GM12878 (cell line): ENCODE measurements around the gene PSMA8. TPM values are rescaled to one million over a fixed set of nuclear protein-coding genes. Genes with fewer than 3 reads are reported as not detected.

Source experiments
- ATAC-seq: fragments of 200-7000 bp; cut with Tn5 transposase; 3 replicates; pipeline ENCODE4 v1.9.1; 2020; ENCODE audit warnings: mild to moderate bottlenecking, moderate library complexity
- BruUV-seq: library from RNA; stranded (reverse); fragments of 400-500 nt; replicated peaks from 2 replicates; lab custom pipeline; 2021; lab: Mats Ljungman, UMichigan
- CTCF ChIA-PET: fragments of 300-600 bp; sonication (Branson Sonifier 250); formaldehyde crosslinking; extraction: SDS; loops from one replicate; lab custom pipeline; 2021; ENCODE audit warnings: inconsistent platforms; lab: Yijun Ruan, JAX
- POLR2A ChIA-PET: fragments of 350-600 bp; formaldehyde crosslinking; extraction: SDS; loops from one replicate; lab custom pipeline; 2021; ENCODE audit warnings: inconsistent platforms; lab: Charles Lee
- RAD21 ChIA-PET: fragments of 300-600 bp; sonication (Branson Sonifier 250); formaldehyde crosslinking; loops from one replicate; lab custom pipeline; 2023; ENCODE audit warnings: antibody characterized with exemption; ENCODE audit not compliant: unreplicated experiment; lab: Charles Lee
- SMC1A ChIA-PET: fragments of 300-600 bp; sonication (Branson Sonifier 250); formaldehyde crosslinking; loops from one replicate; lab custom pipeline; 2023; ENCODE audit not compliant: unreplicated experiment, uncharacterized antibody; lab: Charles Lee
- DNase-seq: peaks from one replicate; pipeline ENCODE4 v3.0.0-alpha.2; 2011; ENCODE audit warnings: low read depth, low spot score
- FAIRE-seq: peaks from 3 replicates; lab custom pipeline; 2011; peaks lifted over from hg19 to GRCh38; lab: Jason Lieb, UNC
- H2AFZ ChIP-seq: 2 replicates; pipeline ENCODE4 v1.6.0; 2011; ENCODE audit warnings: low read depth, low read length, control low read depth; ENCODE audit not compliant: control insufficient read depth
- H3K27ac ChIP-seq: 2 replicates; pipeline ENCODE4 v1.5.1; 2011; ENCODE audit warnings: control low read depth; ENCODE audit not compliant: control insufficient read depth, insufficient read depth
- H3K27me3 ChIP-seq, 2 experiments: replicated peaks in 1 of 2; 2 replicates each; pipeline versions ENCODE4 v1.6.0 to v1.6.1; 2011; ENCODE audit warnings: low read length in 1 of 2; ENCODE audit not compliant: control insufficient read depth in 2 of 2, insufficient read depth in 2 of 2
- H3K36me3 ChIP-seq, 2 experiments: 2 replicates each; pipeline ENCODE4 v1.5.1; 2011; ENCODE audit warnings: low read length in 1 of 2; ENCODE audit not compliant: control insufficient read depth in 2 of 2, insufficient read depth in 2 of 2
- H3K4me1 ChIP-seq: 2 replicates; pipeline ENCODE4 v1.6.1; 2011; ENCODE audit warnings: mild to moderate bottlenecking, low read length, moderate library complexity, mixed read lengths; ENCODE audit not compliant: control insufficient read depth, insufficient read depth
- H3K4me2 ChIP-seq: 2 replicates; pipeline ENCODE4 v1.6.0; 2011; ENCODE audit warnings: control low read depth; ENCODE audit not compliant: control insufficient read depth, insufficient read depth
- H3K4me3 ChIP-seq: fragments of 200-600 bp; sonication (generic); 2 replicates; pipeline ENCODE4 v1.5.1; 2016
- H3K79me2 ChIP-seq: 2 replicates; pipeline ENCODE4 v1.6.0; 2011; ENCODE audit warnings: low read length; ENCODE audit not compliant: control insufficient read depth, insufficient read depth
- H3K9ac ChIP-seq: 2 replicates; pipeline ENCODE4 v1.8.0; 2011; ENCODE audit warnings: low read length, control low read depth, mixed read lengths; ENCODE audit not compliant: control insufficient read depth, insufficient read depth
- H3K9me3 ChIP-seq: replicated peaks from 3 replicates; pipeline ENCODE4 v1.5.1; 2011; ENCODE audit warnings: mild to moderate bottlenecking, low read length; ENCODE audit not compliant: control insufficient read depth, insufficient read depth
- H4K20me1 ChIP-seq: 2 replicates; pipeline ENCODE4 v1.6.0; 2011; ENCODE audit not compliant: control insufficient read depth, insufficient read depth
- CHD1 ChIP-seq: IDR thresholded peaks from 2 replicates; pipeline ENCODE4 v1.6.1; 2012; ENCODE audit warnings: low read depth, low read length, improper control_type of control experiment
- KLF5 ChIP-seq: fragments of 450-650 bp; IDR thresholded peaks from 2 replicates; pipeline ENCODE4 v1.6.1; 2014; ENCODE audit warnings: mild to moderate bottlenecking; ENCODE audit not compliant: partially characterized antibody
- MLLT1 ChIP-seq: fragments of 450-650 bp; IDR thresholded peaks from 2 replicates; pipeline ENCODE4 v1.6.1; 2016; ENCODE audit warnings: mild to moderate bottlenecking
- NBN ChIP-seq: fragments of 450-650 bp; IDR thresholded peaks from 2 replicates; pipeline ENCODE4 v1.6.1; 2016
- PAX5 ChIP-seq: IDR thresholded peaks from 2 replicates; pipeline ENCODE4 v1.6.1; 2011; ENCODE audit warnings: low read depth, low read length, borderline replicate concordance
- PML ChIP-seq: IDR thresholded peaks from 2 replicates; pipeline ENCODE4 v1.6.1; 2012; ENCODE audit warnings: low read length, inconsistent platforms
- RBBP5 ChIP-seq: fragments of 200-600 bp; sonication (generic); conservative IDR thresholded peaks from 2 replicates; pipeline ENCODE4 v1.6.1; 2016
- TCF12 ChIP-seq: IDR thresholded peaks from 2 replicates; pipeline ENCODE4 v1.6.1; 2011; ENCODE audit warnings: low read depth, mild to moderate bottlenecking, low read length
- YY1 ChIP-seq: IDR thresholded peaks from 2 replicates; pipeline ENCODE4 v1.6.1; 2011; ENCODE audit warnings: low read depth, mild to moderate bottlenecking, low read length
- ZBED1 ChIP-seq: IDR thresholded peaks from 2 replicates; pipeline ENCODE4 v1.6.1; 2016; ENCODE audit warnings: borderline replicate concordance
- ZNF384 ChIP-seq: IDR thresholded peaks from 2 replicates; pipeline ENCODE4 v1.6.1; 2012; ENCODE audit warnings: low read depth, mild to moderate bottlenecking, low read length, improper control_type of control experiment, borderline replicate concordance
- WGBS: methylation state at CpG from one replicate; pipeline ENCODE4 v1.1.6; 2016; ENCODE audit warnings: low lambda C conversion rate; ENCODE audit not compliant: insufficient replicate concordance, insufficient coverage; ENCODE audit errors: missing lambda C conversion rate; 5-methylcytosine and 5-hydroxymethylcytosine counted together
- in situ Hi-C: fragments of 300-500 bp; cut with MboI; formaldehyde crosslinking; loops from 9 replicates; pipeline ENCODE4 v1.14.3; 2018; ENCODE audit warnings: mixed read lengths
- intact Hi-C: fragments of 100-400 bp; cut with micrococcal nuclease; formaldehyde crosslinking; loops from one replicate; pipeline ENCODE4 v1.14.2; 2022; ENCODE audit not compliant: unreplicated experiment
- polyA plus RNA-seq, 11 experiments: library from polyadenylated mRNA; depleted of rRNA in 4 of 11; unstranded in 6 of 11; stranded (reverse) in 5 of 11; fragments of >200 nt; fragmentation: Nextera tagmentation in 4 of 11; fragmentation: Illumina TruSeq in 1 of 11; extraction: Ambion mirVana in 4 of 11; extraction: Trizol in 1 of 11; gene quantifications; 1 replicate in 1 of 11; 2 replicates in 10 of 11; pipeline versions ENCODE4 v1.2.1 to v1.2.3, GENCODE V29; 2011 to 2016; ENCODE audit warnings: inconsistent platforms in 2 of 11, missing spikeins in 2 of 11, low read depth in 1 of 11
- total RNA-seq, 4 experiments: library from RNA; depleted of rRNA in 3 of 4; stranded (reverse); fragments of >200 nt in 3 of 4; fragmentation: Illumina TruSeq in 1 of 4; extraction: Trizol in 1 of 4; gene quantifications; 2 replicates each; pipeline versions ENCODE4 v1.2.1 to v1.2.3, GENCODE V29; 2013 to 2021
- TF ChIP-seq, protein P1 (sequence below): IDR thresholded peaks from 2 replicates; pipeline ENCODE4 v1.6.1; 2011; ENCODE audit warnings: borderline replicate concordance, low read depth, mild to moderate bottlenecking, moderate library complexity, mixed read lengths, low read length; ENCODE audit not compliant: insufficient read depth; ENCODE audit errors: extremely low read length
- TF ChIP-seq, protein P2 (sequence below): fragments of 450-650 bp; IDR thresholded peaks from 2 replicates; pipeline ENCODE4 v1.6.1; 2017; ENCODE audit warnings: mild to moderate bottlenecking, moderate library complexity
- TF ChIP-seq, protein P3 (sequence below): IDR thresholded peaks from 2 replicates; pipeline ENCODE4 v1.6.1; 2012; ENCODE audit warnings: improper control_type of control experiment, low read depth, low read length; ENCODE audit not compliant: insufficient replicate concordance

The PSMA8 gene
- total and polyA plus RNA-seq, 10 of the 15 experiments (the other 5 are each of a cell fraction or from before 2014, with no cell fraction given), result 0.07 to 0.15 (median 0.09) TPM; not detected in 6

DNA sequence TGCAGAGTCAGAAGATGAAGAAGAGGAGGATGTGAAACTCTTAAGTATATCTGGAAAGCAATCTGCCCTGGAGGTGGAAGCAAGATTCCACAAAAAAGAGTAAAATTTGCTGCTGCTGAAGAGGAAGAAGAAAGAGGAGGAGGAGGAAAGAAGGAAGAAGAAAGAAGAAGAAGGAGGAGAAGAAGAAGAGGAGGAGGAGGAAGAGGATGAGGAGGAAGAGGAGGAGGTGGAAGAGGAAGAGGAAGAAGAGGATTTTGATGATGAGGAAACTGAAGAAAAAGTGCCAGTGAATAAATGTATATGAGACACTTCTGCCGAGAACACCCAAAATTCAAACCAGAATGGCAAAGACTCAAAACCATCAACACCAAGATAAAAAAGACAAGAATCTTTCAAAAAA, 71.6 kb downstream of the PSMA8 start:
- no peak overlapping the region for H3K4me3 ChIP-seq
- CTCF ChIA-PET, result no interaction called here
- H3K36me3 ChIP-seq, result no peaks in the 10 kb centered on the region
- H3K9me3 ChIP-seq, result no peaks in the 10 kb centered on the region
- ATAC-seq, result no peak
- no peaks in the 10 kb centered on the region for H3K79me2 ChIP-seq
- H3K4me1 ChIP-seq, result no peaks in the 10 kb centered on the region
- H4K20me1 ChIP-seq, result no peaks in the 10 kb centered on the region
- RAD21 ChIA-PET, result no interaction called here
- intact Hi-C loops, result no loop called here
- no TSS peak for BruUV-seq
- WGBS, result 47% methylated on average over 1 of the region's 1 CpG
- no peak overlapping the region for H3K4me2 ChIP-seq
- no peak overlapping the region for H3K9ac ChIP-seq
- POLR2A ChIA-PET, result no interaction called here
- in situ Hi-C loops, result no loop called here
- H3K27ac ChIP-seq, result no peak overlapping the region
- FAIRE-seq, result peak; percentile 18
- TF ChIP-seq TCF12 (no peak), CHD1 (no peak), NBN (no peak), ZBED1 (no peak), PML (no peak), ZNF384 (no peak), MLLT1 (no peak), YY1 (no peak), PAX5 (no peak), KLF5 (no peak), RBBP5 (no peak)
- TF ChIP-seq, protein P1, sequence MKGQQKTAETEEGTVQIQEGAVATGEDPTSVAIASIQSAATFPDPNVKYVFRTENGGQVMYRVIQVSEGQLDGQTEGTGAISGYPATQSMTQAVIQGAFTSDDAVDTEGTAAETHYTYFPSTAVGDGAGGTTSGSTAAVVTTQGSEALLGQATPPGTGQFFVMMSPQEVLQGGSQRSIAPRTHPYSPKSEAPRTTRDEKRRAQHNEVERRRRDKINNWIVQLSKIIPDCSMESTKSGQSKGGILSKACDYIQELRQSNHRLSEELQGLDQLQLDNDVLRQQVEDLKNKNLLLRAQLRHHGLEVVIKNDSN, result no peak
- TF ChIP-seq, protein P2, sequence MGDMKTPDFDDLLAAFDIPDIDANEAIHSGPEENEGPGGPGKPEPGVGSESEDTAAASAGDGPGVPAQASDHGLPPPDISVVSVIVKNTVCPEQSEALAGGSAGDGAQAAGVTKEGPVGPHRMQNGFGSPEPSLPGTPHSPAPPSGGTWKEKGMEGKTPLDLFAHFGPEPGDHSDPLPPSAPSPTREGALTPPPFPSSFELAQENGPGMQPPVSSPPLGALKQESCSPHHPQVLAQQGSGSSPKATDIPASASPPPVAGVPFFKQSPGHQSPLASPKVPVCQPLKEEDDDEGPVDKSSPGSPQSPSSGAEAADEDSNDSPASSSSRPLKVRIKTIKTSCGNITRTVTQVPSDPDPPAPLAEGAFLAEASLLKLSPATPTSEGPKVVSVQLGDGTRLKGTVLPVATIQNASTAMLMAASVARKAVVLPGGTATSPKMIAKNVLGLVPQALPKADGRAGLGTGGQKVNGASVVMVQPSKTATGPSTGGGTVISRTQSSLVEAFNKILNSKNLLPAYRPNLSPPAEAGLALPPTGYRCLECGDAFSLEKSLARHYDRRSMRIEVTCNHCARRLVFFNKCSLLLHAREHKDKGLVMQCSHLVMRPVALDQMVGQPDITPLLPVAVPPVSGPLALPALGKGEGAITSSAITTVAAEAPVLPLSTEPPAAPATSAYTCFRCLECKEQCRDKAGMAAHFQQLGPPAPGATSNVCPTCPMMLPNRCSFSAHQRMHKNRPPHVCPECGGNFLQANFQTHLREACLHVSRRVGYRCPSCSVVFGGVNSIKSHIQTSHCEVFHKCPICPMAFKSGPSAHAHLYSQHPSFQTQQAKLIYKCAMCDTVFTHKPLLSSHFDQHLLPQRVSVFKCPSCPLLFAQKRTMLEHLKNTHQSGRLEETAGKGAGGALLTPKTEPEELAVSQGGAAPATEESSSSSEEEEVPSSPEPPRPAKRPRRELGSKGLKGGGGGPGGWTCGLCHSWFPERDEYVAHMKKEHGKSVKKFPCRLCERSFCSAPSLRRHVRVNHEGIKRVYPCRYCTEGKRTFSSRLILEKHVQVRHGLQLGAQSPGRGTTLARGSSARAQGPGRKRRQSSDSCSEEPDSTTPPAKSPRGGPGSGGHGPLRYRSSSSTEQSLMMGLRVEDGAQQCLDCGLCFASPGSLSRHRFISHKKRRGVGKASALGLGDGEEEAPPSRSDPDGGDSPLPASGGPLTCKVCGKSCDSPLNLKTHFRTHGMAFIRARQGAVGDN, result no peak
- TF ChIP-seq, protein P3, sequence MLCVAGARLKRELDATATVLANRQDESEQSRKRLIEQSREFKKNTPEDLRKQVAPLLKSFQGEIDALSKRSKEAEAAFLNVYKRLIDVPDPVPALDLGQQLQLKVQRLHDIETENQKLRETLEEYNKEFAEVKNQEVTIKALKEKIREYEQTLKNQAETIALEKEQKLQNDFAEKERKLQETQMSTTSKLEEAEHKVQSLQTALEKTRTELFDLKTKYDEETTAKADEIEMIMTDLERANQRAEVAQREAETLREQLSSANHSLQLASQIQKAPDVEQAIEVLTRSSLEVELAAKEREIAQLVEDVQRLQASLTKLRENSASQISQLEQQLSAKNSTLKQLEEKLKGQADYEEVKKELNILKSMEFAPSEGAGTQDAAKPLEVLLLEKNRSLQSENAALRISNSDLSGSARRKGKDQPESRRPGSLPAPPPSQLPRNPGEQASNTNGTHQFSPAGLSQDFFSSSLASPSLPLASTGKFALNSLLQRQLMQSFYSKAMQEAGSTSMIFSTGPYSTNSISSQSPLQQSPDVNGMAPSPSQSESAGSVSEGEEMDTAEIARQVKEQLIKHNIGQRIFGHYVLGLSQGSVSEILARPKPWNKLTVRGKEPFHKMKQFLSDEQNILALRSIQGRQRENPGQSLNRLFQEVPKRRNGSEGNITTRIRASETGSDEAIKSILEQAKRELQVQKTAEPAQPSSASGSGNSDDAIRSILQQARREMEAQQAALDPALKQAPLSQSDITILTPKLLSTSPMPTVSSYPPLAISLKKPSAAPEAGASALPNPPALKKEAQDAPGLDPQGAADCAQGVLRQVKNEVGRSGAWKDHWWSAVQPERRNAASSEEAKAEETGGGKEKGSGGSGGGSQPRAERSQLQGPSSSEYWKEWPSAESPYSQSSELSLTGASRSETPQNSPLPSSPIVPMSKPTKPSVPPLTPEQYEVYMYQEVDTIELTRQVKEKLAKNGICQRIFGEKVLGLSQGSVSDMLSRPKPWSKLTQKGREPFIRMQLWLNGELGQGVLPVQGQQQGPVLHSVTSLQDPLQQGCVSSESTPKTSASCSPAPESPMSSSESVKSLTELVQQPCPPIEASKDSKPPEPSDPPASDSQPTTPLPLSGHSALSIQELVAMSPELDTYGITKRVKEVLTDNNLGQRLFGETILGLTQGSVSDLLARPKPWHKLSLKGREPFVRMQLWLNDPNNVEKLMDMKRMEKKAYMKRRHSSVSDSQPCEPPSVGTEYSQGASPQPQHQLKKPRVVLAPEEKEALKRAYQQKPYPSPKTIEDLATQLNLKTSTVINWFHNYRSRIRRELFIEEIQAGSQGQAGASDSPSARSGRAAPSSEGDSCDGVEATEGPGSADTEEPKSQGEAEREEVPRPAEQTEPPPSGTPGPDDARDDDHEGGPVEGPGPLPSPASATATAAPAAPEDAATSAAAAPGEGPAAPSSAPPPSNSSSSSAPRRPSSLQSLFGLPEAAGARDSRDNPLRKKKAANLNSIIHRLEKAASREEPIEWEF, result no peak
- H3K27me3 ChIP-seq, result no peaks in the 10 kb centered on the region
- H2AFZ ChIP-seq, result no peak overlapping the region
- SMC1A ChIA-PET, result no interaction called here
- DNase-seq, result no peak
